Measurements from ENCODE around the gene FAT4.
A peak's percentile ranks its signal among the peaks of the same experiment; 100 is the strongest.

FAT4 gene

DNA sequence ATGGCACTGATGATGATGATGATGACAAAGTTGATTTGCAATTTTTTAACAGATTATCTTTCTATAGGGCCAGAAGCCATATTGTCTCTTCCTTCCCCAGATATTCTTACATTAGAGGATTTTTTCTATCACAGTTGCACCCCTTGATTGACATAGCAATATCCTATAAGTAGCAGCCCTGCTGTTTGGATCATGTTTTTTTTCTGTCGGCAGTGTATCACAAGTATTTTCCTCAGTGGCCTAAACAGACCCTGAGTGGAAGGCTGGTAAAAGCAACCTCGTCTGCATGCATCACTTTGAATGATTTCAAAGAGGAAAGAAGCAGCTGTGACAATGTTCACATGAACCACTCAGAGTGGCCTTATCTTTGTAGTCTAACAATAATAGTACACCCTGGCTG lies 41.0 kb downstream of the FAT4 start:
- no peak for DNase-seq (ENCODE audit: low read depth, low spot score)
- Histone ChIP-seq H3K4me1 (ENCODE audit: insufficient read depth, insufficient read length) (no peaks in the 10 kb centered on the region), H3K9me3 (ENCODE audit: insufficient read depth, low read length) (no peaks in the 10 kb centered on the region), H3K36me3 (ENCODE audit: insufficient read depth, insufficient read length, low read length) (no peaks in the 10 kb centered on the region), H3K4me3 (ENCODE audit: insufficient read length, low read depth) (no peak overlapping the region), H3K27me3 (ENCODE audit: insufficient read depth, insufficient read length) (no peaks in the 10 kb centered on the region), H3K9ac (ENCODE audit: insufficient read length, low read depth) (no peak overlapping the region)
- TF ChIP-seq ZNF274 (IDR thresholded peaks at IDR 0.05; ENCODE audit: low read depth, low read length) (no peak), YY1 (IDR thresholded peaks at IDR 0.05; ENCODE audit: insufficient read depth, insufficient read length) (no peak), SUZ12 (IDR thresholded peaks at IDR 0.05; ENCODE audit: extremely low read depth, insufficient read depth, insufficient read length) (no peak)

- no peaks in the 10 kb centered on the region for H3K36me3 ChIP-seq (ENCODE audit: insufficient read depth, insufficient read length, low read length)
Measured at GRCh38 chr4:125357675-125358074, 42.9 kb downstream of the FAT4 start.

DNA sequence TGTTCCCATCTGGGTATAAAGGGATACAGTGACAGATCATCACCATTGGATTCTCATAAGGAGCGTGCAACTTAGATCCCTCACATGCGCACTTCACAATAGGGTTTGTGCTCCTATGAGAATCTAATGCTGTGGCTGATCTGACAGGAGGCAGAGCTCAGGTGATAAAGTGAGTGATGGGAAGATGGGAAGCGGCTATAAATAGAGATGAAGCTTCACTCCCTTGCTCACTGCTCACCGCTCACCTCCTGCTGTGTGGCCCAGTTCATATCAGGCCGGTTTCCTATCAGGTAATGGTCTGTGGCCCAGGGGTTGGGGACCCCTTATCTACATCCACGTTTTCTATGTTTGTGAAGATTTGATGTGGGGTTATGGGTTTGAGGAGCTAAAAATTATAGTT lies 43.7 kb downstream of the FAT4 start:
- Histone ChIP-seq H3K4me1 (ENCODE audit: insufficient read depth, insufficient read length) (no peaks in the 10 kb centered on the region), H3K9ac (ENCODE audit: insufficient read length, low read depth) (no peak overlapping the region), H3K36me3 (ENCODE audit: insufficient read depth, insufficient read length, low read length) (no peaks in the 10 kb centered on the region), H3K4me3 (ENCODE audit: insufficient read length, low read depth) (no peak overlapping the region), H3K27me3 (ENCODE audit: insufficient read depth, insufficient read length) (no peaks in the 10 kb centered on the region), H3K9me3 (ENCODE audit: insufficient read depth, low read length) (no peaks in the 10 kb centered on the region)
- no peak for TF ChIP-seq YY1 (IDR thresholded peaks at IDR 0.05; ENCODE audit: insufficient read depth, insufficient read length)
- no peak for TF ChIP-seq ZNF274 (IDR thresholded peaks at IDR 0.05; ENCODE audit: low read depth, low read length)
- no peak for TF ChIP-seq SUZ12 (IDR thresholded peaks at IDR 0.05; ENCODE audit: extremely low read depth, insufficient read depth, insufficient read length)
- DNase-seq (ENCODE audit: low read depth, low spot score): no peak

More at GRCh38 chr4:125357675-125358074, 42.9 kb downstream of the FAT4 start:
- Histone ChIP-seq H3K9ac (ENCODE audit: insufficient read length, low read depth) (no peak overlapping the region), H3K9me3 (ENCODE audit: insufficient read depth, low read length) (no peaks in the 10 kb centered on the region), H3K27me3 (ENCODE audit: insufficient read depth, insufficient read length) (no peaks in the 10 kb centered on the region), H3K4me3 (ENCODE audit: insufficient read length, low read depth) (no peak overlapping the region), H3K4me1 (ENCODE audit: insufficient read depth, insufficient read length) (no peaks in the 10 kb centered on the region)
- TF ChIP-seq ZNF274 (IDR thresholded peaks at IDR 0.05; ENCODE audit: low read depth, low read length): no peak
- no peak for TF ChIP-seq YY1 (IDR thresholded peaks at IDR 0.05; ENCODE audit: insufficient read depth, insufficient read length)
- DNase-seq (ENCODE audit: low read depth, low spot score): peak; percentile 81

DNA sequence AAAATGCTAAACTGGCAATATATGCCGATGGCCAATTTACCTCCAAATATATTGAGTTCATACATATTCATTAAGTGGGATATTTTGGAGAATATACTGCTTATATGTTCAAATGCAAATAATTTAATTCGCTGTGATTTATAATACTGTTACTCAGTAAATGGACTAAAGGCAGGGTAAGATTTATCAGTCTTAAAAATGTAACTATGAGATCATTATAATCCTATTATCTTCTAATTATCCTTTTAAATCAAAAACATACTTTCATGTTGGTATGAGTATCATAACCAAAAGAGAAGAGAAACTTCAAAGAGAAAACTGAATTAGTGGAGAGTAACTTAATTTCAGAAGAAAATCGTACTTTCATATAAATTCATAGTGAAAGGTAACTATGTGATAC lies 44.6 kb downstream of the FAT4 start:
- Histone ChIP-seq H3K9me3 (ENCODE audit: insufficient read depth, low read length) (no peaks in the 10 kb centered on the region), H3K36me3 (ENCODE audit: insufficient read depth, insufficient read length, low read length) (no peaks in the 10 kb centered on the region), H3K4me3 (ENCODE audit: insufficient read length, low read depth) (no peak overlapping the region), H3K9ac (ENCODE audit: insufficient read length, low read depth) (no peak overlapping the region), H3K4me1 (ENCODE audit: insufficient read depth, insufficient read length) (no peaks in the 10 kb centered on the region), H3K27me3 (ENCODE audit: insufficient read depth, insufficient read length) (no peaks in the 10 kb centered on the region)
- TF ChIP-seq ZNF274 (IDR thresholded peaks at IDR 0.05; ENCODE audit: low read depth, low read length) (no peak), SUZ12 (IDR thresholded peaks at IDR 0.05; ENCODE audit: extremely low read depth, insufficient read depth, insufficient read length) (no peak), YY1 (IDR thresholded peaks at IDR 0.05; ENCODE audit: insufficient read depth, insufficient read length) (no peak)
- DNase-seq (ENCODE audit: low read depth, low spot score): no peak

DNA sequence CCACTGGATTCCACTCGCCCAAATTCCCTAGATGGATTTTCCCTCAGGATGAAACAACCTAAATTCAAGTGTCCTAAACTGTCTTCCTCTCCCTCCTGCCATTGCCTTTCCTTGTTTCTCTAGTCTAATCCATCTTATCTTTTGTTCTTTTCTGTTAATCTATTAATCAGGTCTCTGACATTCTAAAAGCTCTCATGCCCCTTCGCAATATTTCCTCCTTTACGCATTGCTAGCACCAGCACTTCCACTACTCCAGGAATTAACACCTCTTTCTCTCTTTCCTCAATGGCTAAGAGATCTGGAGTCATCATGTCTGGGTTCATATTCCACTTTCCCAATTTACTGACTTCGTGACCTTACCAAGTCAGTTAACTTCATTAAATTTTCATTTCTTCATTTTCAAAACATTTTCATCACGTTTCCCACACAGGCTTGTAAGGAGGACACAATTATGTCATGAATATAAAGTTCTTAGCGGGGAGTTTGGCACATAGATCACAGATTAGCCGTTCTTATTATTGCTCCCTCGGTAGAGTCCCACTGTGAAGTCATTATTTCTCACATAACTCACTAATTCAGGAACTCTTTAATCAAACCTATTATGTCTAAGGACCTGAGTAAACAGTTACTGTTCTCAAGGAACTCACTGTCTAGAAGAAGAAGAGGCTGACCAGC lies 45.3 kb downstream of the FAT4 start:
- no peak for DNase-seq (ENCODE audit: low read depth, low spot score)
- no peak for TF ChIP-seq ZNF274 (IDR thresholded peaks at IDR 0.05; ENCODE audit: low read depth, low read length)
- TF ChIP-seq YY1 (IDR thresholded peaks at IDR 0.05; ENCODE audit: insufficient read depth, insufficient read length): no peak
- no peak for TF ChIP-seq SUZ12 (IDR thresholded peaks at IDR 0.05; ENCODE audit: extremely low read depth, insufficient read depth, insufficient read length)
- Histone ChIP-seq H3K36me3 (ENCODE audit: insufficient read depth, insufficient read length, low read length) (no peaks in the 10 kb centered on the region), H3K9ac (ENCODE audit: insufficient read length, low read depth) (no peak overlapping the region), H3K4me1 (ENCODE audit: insufficient read depth, insufficient read length) (no peaks in the 10 kb centered on the region), H3K4me3 (ENCODE audit: insufficient read length, low read depth) (no peak overlapping the region), H3K9me3 (ENCODE audit: insufficient read depth, low read length) (no peaks in the 10 kb centered on the region), H3K27me3 (ENCODE audit: insufficient read depth, insufficient read length) (no peaks in the 10 kb centered on the region)

GRCh38 chr4:125360727-125361126 lies 46.0 kb downstream of the FAT4 start:
- Histone ChIP-seq H3K36me3 (ENCODE audit: insufficient read depth, insufficient read length, low read length) (no peaks in the 10 kb centered on the region), H3K9me3 (ENCODE audit: insufficient read depth, low read length) (no peaks in the 10 kb centered on the region), H3K9ac (ENCODE audit: insufficient read length, low read depth) (no peak overlapping the region), H3K27me3 (ENCODE audit: insufficient read depth, insufficient read length) (no peaks in the 10 kb centered on the region), H3K4me1 (ENCODE audit: insufficient read depth, insufficient read length) (no peaks in the 10 kb centered on the region), H3K4me3 (ENCODE audit: insufficient read length, low read depth) (no peak overlapping the region)
- TF ChIP-seq ZNF274 (IDR thresholded peaks at IDR 0.05; ENCODE audit: low read depth, low read length) (no peak), SUZ12 (IDR thresholded peaks at IDR 0.05; ENCODE audit: extremely low read depth, insufficient read depth, insufficient read length) (no peak), YY1 (IDR thresholded peaks at IDR 0.05; ENCODE audit: insufficient read depth, insufficient read length) (no peak)
- DNase-seq (ENCODE audit: low read depth, low spot score): no peak
